ENCODE measurements around the gene SRP9.
A peak's percentile ranks its signal among the peaks of the same experiment; 100 is the strongest.

Gene SRP9

GRCh38 chr1:225817611-225818061 lies 40.0 kb downstream of the SRP9 start:
- H3K79me2 ChIP-seq (ENCODE audit: insufficient read depth, low read length): no peaks in the 10 kb centered on the region
- no peak overlapping the region for H3K9ac ChIP-seq (ENCODE audit: low read depth, low read length)
- H3K4me3 ChIP-seq (ENCODE audit: low read depth in 1 of 2, low read length in 2 of 2): no peak overlapping the region
- H3K4me2 ChIP-seq (ENCODE audit: insufficient read depth, low read length): no peak overlapping the region
- no peaks in the 10 kb centered on the region for H3K4me1 ChIP-seq (ENCODE audit: insufficient read depth, low read length)
- H3K36me3 ChIP-seq (ENCODE audit: insufficient read depth, low read length): no peaks in the 10 kb centered on the region
- H2AFZ ChIP-seq (ENCODE audit: low read depth, low read length): no peak overlapping the region
- DNase-seq: no peak
- H3K27ac ChIP-seq (ENCODE audit: low read length): no peak overlapping the region
- ATAC-seq (ENCODE audit: insufficient read depth, low read depth): 0 out of 3 replicates have a peak, but pooled peaks have one; percentile 22
- H3K27me3 ChIP-seq (ENCODE audit: insufficient read depth, low read length, poor library complexity): no peaks in the 10 kb centered on the region
- H4K20me1 ChIP-seq (ENCODE audit: insufficient read depth, low read length): 0 out of 2 replicates have a peak, but pooled peaks cover 3% of the 10 kb centered on the region
- H3K9me3 ChIP-seq (ENCODE audit: insufficient read depth, low read length, severe bottlenecking): no peaks in the 10 kb centered on the region
- TF ChIP-seq EZH2 (IDR thresholded peaks at IDR 0.05; ENCODE audit: borderline replicate concordance, low read depth, low read length, severe bottlenecking): no peak
- TF ChIP-seq CTCF (IDR thresholded peaks at IDR 0.05; ENCODE audit: borderline replicate concordance, extremely low read depth, low read length, poor library complexity, severe bottlenecking): no peak

- no peak overlapping the region for H2AFZ ChIP-seq (ENCODE audit: low read depth, low read length)
- DNase-seq (no peak), ATAC-seq (ENCODE audit: insufficient read depth, low read depth) (no peak)
- H4K20me1 ChIP-seq (ENCODE audit: insufficient read depth, low read length): 0 out of 2 replicates have a peak, but pooled peaks cover 3% of the 10 kb centered on the region
- H3K4me3 ChIP-seq (ENCODE audit: low read depth in 1 of 2, low read length in 2 of 2): no peak overlapping the region
- no peak overlapping the region for H3K4me2 ChIP-seq (ENCODE audit: insufficient read depth, low read length)
- H3K36me3 ChIP-seq (ENCODE audit: insufficient read depth, low read length): no peaks in the 10 kb centered on the region
- H3K27ac ChIP-seq (ENCODE audit: low read length): no peak overlapping the region
- no peaks in the 10 kb centered on the region for H3K27me3 ChIP-seq (ENCODE audit: insufficient read depth, low read length, poor library complexity)
- H3K9me3 ChIP-seq (ENCODE audit: insufficient read depth, low read length, severe bottlenecking): no peaks in the 10 kb centered on the region
- TF ChIP-seq CTCF (IDR thresholded peaks at IDR 0.05; ENCODE audit: borderline replicate concordance, extremely low read depth, low read length, poor library complexity, severe bottlenecking) (no peak), EZH2 (IDR thresholded peaks at IDR 0.05; ENCODE audit: borderline replicate concordance, low read depth, low read length, severe bottlenecking) (no peak)
- no peaks in the 10 kb centered on the region for H3K4me1 ChIP-seq (ENCODE audit: insufficient read depth, low read length)
- H3K9ac ChIP-seq (ENCODE audit: low read depth, low read length): no peak overlapping the region
- H3K79me2 ChIP-seq (ENCODE audit: insufficient read depth, low read length): no peaks in the 10 kb centered on the region
These were observed 40.6 kb downstream of the SRP9 start for GRCh38 chr1:225818229-225818628.

- TF ChIP-seq EZH2 (IDR thresholded peaks at IDR 0.05; ENCODE audit: borderline replicate concordance, low read depth, low read length, severe bottlenecking) (no peak), CTCF (IDR thresholded peaks at IDR 0.05; ENCODE audit: borderline replicate concordance, extremely low read depth, low read length, poor library complexity, severe bottlenecking) (no peak)
- H3K79me2 ChIP-seq (ENCODE audit: insufficient read depth, low read length): no peaks in the 10 kb centered on the region
- ATAC-seq (ENCODE audit: insufficient read depth, low read depth): no peak
These were observed 41.9 kb downstream of the SRP9 start for GRCh38 chr1:225819346-225820192.

More at GRCh38 chr1:225819346-225820192, 41.9 kb downstream of the SRP9 start:
- Histone ChIP-seq H3K36me3 (ENCODE audit: insufficient read depth, low read length) (no peaks in the 10 kb centered on the region), H2AFZ (ENCODE audit: low read depth, low read length) (no peak overlapping the region), H3K27me3 (ENCODE audit: insufficient read depth, low read length, poor library complexity) (no peaks in the 10 kb centered on the region), H3K4me2 (ENCODE audit: insufficient read depth, low read length) (no peak overlapping the region), H3K4me1 (ENCODE audit: insufficient read depth, low read length) (no peaks in the 10 kb centered on the region), H3K9me3 (ENCODE audit: insufficient read depth, low read length, severe bottlenecking) (no peaks in the 10 kb centered on the region), H3K4me3 (ENCODE audit: low read depth in 1 of 2, low read length in 2 of 2) (no peak overlapping the region), H3K27ac (ENCODE audit: low read length) (no peak overlapping the region), H4K20me1 (ENCODE audit: insufficient read depth, low read length) (0 out of 2 replicates have a peak, but pooled peaks cover 1% of the 10 kb centered on the region), H3K9ac (ENCODE audit: low read depth, low read length) (no peak overlapping the region)
- DNase-seq: no peak
